LNCaP clone FGC (cell line): ENCODE data around the gene RTN4IP1.
"Not testable (repeated sequence)": the region's sequence is repeated elsewhere in the genome, so short reads cannot be mapped to it uniquely, and the experiment has no call there.

Experiments
- DNase-seq: peaks from one replicate; pipeline ENCODE4 v3.0.0-alpha.2; 2011; ENCODE audit warnings: low read depth
- H3K4me3 ChIP-seq: 2 replicates; pipeline ENCODE4 v1.5.1; 2011; ENCODE audit warnings: mild to moderate bottlenecking, low read depth, low read length, control low read depth
- CTCF ChIP-seq: IDR thresholded peaks from 2 replicates; pipeline ENCODE4 v1.5.1; 2012; ENCODE audit warnings: mild to moderate bottlenecking; ENCODE audit not compliant: control insufficient read depth, insufficient read depth; ENCODE audit errors: extremely low read depth

The RTN4IP1 gene

DNA sequence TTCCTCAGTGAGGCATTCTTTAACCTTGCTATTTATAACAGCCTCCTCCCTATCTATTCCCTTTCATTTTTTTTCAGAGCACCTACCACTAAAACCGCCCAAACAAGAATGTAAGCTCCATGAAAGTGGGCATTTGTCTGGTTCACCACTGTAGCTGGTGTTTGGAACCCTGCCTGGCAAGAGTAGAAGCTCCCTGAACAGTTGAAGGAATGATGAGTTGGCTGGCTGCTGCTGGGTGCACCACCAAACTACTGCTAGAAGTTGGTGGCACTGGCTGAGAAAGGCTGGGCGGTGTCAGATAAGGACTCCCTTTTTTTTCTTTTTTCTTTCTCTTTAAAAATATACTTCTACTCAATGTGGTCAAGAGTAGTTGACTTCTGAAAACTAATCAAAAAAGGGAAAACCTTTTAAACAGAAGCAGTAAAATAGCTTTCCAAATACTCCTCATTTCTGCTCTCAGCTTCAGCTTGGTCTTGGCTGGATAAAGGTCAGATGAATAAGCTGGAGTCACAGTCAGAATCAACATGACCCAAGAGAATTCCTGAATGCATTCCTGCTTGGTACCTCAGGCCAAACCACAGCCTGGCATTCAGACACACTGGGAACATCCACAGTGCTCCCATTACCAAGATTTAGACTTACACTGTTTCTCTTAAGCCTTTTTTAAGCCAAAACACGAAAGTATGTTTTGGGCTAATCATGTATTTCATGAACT, 38.0 kb downstream of the RTN4IP1 start:
- H3K4me3 ChIP-seq, result no peak overlapping the region
- DNase-seq, result no peak
- TF ChIP-seq CTCF, result no peak

DNA sequence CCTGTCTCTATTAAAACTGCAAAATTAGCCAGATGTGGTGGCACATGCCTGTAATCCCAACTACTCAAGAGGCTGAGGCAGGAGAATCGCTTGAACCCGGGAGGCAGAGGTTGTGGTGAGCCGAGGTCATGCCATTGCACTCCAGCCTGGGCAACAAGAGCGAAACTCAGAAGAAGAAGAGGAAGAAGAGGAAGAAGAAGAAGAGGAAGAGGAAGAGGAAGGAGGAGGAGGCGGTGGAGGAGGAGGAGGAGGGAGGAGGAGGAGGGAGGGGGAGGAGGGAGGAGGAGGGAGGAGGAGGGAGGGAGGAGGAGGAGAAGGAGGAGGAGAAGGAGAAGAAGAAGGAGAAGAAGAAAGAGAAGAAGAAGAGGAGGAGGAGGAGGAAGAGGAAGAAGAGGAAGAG, 40.4 kb downstream of the RTN4IP1 start:
- DNase-seq, H3K4me3 ChIP-seq: not testable (repeated sequence)

GRCh38 chr6:106586815-106587415, 42.4 kb downstream of the RTN4IP1 start:
- no peak overlapping the region for H3K4me3 ChIP-seq

GRCh38 chr6:106581468-106581867, 47.8 kb downstream of the RTN4IP1 start:
- H3K4me3 ChIP-seq, result no peak overlapping the region
- DNase-seq, result no peak
- TF ChIP-seq CTCF, result no peak

More at GRCh38 chr6:106586815-106587415, 42.4 kb downstream of the RTN4IP1 start:
- no peak for TF ChIP-seq CTCF
- DNase-seq, result no peak

GRCh38 chr6:106579281-106579680, 50.0 kb downstream of the RTN4IP1 start:
- no peak overlapping the region for H3K4me3 ChIP-seq
- no peak for TF ChIP-seq CTCF
- no peak for DNase-seq

DNA sequence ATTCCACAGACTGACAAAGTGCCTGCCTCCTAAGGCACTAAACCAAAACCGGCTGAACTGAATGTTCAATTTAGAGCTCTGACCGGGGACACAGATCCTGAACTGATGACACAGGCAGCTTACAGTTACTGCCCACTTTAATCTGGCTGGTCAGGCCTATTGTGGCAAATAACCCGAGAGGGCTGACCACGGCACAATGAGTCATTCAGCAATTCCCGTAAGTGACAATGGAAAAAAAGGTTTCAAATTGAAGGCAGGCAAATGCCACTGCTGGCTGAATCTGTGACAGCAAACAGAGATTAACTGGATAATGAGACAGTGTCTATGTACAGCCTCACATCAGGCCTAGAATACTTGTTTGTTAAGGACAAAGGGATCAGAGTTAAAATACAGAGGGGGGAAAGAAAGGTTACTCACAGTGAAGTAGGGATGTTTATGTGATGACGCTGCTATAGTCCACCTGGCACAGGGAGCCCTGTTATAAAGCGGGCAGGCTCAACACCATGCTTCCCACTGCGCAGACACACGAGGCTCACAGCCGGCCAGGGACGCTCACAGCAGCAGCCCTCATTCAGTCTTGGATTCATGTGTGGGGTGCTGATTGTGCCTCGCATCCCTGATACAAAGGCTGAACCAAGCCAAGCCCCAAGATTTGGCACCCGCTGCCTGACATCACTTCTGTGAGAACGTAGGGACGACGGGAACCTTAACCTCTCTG, 54.4 kb downstream of the RTN4IP1 start:
- no peak overlapping the region for H3K4me3 ChIP-seq
- no peak for DNase-seq
- TF ChIP-seq CTCF, result no peak

DNA sequence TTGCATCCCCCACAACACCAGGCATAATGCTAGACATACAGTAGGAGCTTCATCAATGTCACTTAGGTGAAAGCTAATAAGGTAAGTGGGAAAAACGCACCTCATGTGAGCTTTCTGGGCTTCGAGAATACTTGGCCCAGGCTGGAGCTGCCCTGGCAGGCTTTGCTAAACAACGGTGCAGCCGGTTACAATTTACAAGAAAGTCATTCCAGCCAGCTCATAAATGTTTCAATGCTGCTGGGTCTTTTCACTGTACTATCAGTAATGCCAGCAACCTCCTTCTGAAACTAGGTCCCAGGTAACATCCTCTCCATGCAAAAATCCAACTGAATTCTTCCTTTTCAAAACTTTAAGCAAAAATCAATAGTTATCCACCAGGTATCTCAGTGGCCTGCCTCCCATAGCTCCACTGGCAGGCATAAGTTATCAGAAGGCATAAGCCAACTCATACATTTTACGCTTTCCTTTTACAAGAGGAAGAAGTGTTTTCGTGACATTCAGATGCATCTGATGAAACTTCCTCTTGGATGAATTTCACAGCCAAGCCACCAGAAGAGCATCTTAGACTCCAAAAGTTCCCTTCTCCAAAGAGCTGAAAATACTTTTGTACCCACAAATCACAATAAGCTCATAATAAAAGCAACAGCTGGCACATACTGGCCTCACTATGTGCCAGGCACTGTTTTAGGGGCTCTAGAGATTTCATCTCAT, 56.3 kb downstream of the RTN4IP1 start:
- no peak for TF ChIP-seq CTCF
- peak; percentile 15 for DNase-seq
- no peak overlapping the region for H3K4me3 ChIP-seq
